ENCODE data around the gene DSG3. TPM values are rescaled to one million over a fixed set of nuclear protein-coding genes. Genes with fewer than 3 reads are reported as not detected.

Gene DSG3
- total and polyA plus RNA-seq, 2 of the 8 experiments (the other 6 are each of a cell fraction or from before 2014, with no cell fraction given): 0.03 to 0.07 TPM

- TF ChIP-seq CBX5 (IDR thresholded peaks at IDR 0.05; ENCODE audit: low read depth, low read length): no peak
- no peak for TF ChIP-seq EGR1 (IDR thresholded peaks at IDR 0.05; ENCODE audit: borderline replicate concordance, low read depth, low read length)
- TF ChIP-seq RNF2 (IDR thresholded peaks at IDR 0.05; ENCODE audit: borderline replicate concordance, low read depth, low read length, missing control alignments, poor library complexity, severe bottlenecking): no peak
- no peak for TF ChIP-seq CREB1 (IDR thresholded peaks at IDR 0.05)
- TF ChIP-seq YY1 (IDR thresholded peaks at IDR 0.05; ENCODE audit: low read depth, low read length): no peak
- no peak for TF ChIP-seq CHD1 (IDR thresholded peaks at IDR 0.05; ENCODE audit: low read depth, low read length)
- no peak for TF ChIP-seq KDM5A (IDR thresholded peaks at IDR 0.05; ENCODE audit: low read length)
- no peak for TF ChIP-seq MAX (IDR thresholded peaks at IDR 0.05)
- no peak for TF ChIP-seq FOSL1 (IDR thresholded peaks at IDR 0.05; ENCODE audit: insufficient read depth, low read depth, low read length)
- TF ChIP-seq TCF12 (IDR thresholded peaks at IDR 0.05; ENCODE audit: low read depth, low read length): no peak
- TF ChIP-seq CBX8 (IDR thresholded peaks at IDR 0.05; ENCODE audit: borderline replicate concordance, low read depth, low read length): no peak
- no peak for TF ChIP-seq SAP30 (IDR thresholded peaks at IDR 0.05; ENCODE audit: insufficient read depth, insufficient replicate concordance, low read length)
- ChIA-PET POLR2A (ENCODE audit: partially characterized antibody) (interaction anchor here (2.1 kb wide), 1 partner anchor 10 kb away, joined by 6 read pairs; no protein-coding TSS in a partner anchor), CTCF (ENCODE audit: partially characterized antibody) (interaction anchor here (0.6 to 2.7 kb wide), 11 partner anchors 9 to 510 kb away, joined by 3 to 12 read pairs (median 3); no protein-coding TSS in a partner anchor)
- Histone ChIP-seq H2BK12ac (ENCODE audit: low read depth, low read length) (no peak overlapping the region), H3K9ac (replicated peaks in 1 of 4; ENCODE audit: extremely low read depth in 1 of 4, low read depth in 3 of 4, low read length in 3 of 4) (no peak overlapping the region), H3K27me3 (replicated peaks in 1 of 4; ENCODE audit: control insufficient read depth in 3 of 4, extremely low read depth in 1 of 4, insufficient read depth in 3 of 4, low read length in 3 of 4) (no peaks in the 10 kb centered on the region), H2BK5ac (ENCODE audit: low read depth, low read length) (no peak overlapping the region), H3K4me3 (ENCODE audit: extremely low read depth in 1 of 4, insufficient read depth in 2 of 4, low read depth in 3 of 4, low read length in 4 of 4) (no peak overlapping the region), H4K20me1 (replicated peaks in 1 of 2; ENCODE audit: control insufficient read depth in 1 of 2, insufficient read depth in 2 of 2, low read length in 2 of 2) (peaks cover 3 to 6% of the 10 kb centered on the region in 2 experiments), H2BK15ac (ENCODE audit: low read length) (no peak overlapping the region), H3K36me3 (ENCODE audit: control insufficient read depth in 2 of 4, insufficient read depth in 4 of 4, low read length in 3 of 4) (peaks cover 0 to 3% (median 0%) of the 10 kb centered on the region in 4 experiments; a peak in 2 of 8 replicates), H3K23ac (ENCODE audit: insufficient read length) (no peak overlapping the region), H4K5ac (ENCODE audit: insufficient read length, low read depth, low read length) (no peak overlapping the region), H3K79me2 (ENCODE audit: control insufficient read depth in 1 of 2, insufficient read depth in 2 of 2, low read length in 2 of 2) (peaks cover 2 to 91% of the 10 kb centered on the region in 2 experiments; a peak in 3 of 4 replicates), H3K9me3 (ENCODE audit: insufficient read depth in 2 of 2, low read depth in 1 of 2, low read length in 1 of 2) (no peaks in the 10 kb centered on the region), H2BK20ac (ENCODE audit: low read length) (no peak overlapping the region), H3K23me2 (ENCODE audit: low read depth, low read length) (no peaks in the 10 kb centered on the region; the same call in 1 of the 2 replicates), H2AFZ (ENCODE audit: low read length) (no peak overlapping the region), H2BK120ac (replicated peaks; ENCODE audit: low read depth, low read length) (no peak overlapping the region), H3K27ac (ENCODE audit: low read depth, low read length) (no peak overlapping the region), H4K8ac (ENCODE audit: extremely low read depth, insufficient read depth, low read length) (no peak overlapping the region), H3K4me2 (ENCODE audit: insufficient read depth in 1 of 2, low read depth in 2 of 2, low read length in 2 of 2) (no peak overlapping the region), H2AK5ac (ENCODE audit: low read depth, low read length) (no peak overlapping the region), H3K56ac (replicated peaks; ENCODE audit: insufficient read length, low read depth, low read length) (no peak overlapping the region), H3K14ac (ENCODE audit: insufficient read length) (no peak overlapping the region), H4K91ac (replicated peaks; ENCODE audit: insufficient read length, low read length) (no peak overlapping the region), H3K18ac (ENCODE audit: extremely low read depth, low read length) (no peak overlapping the region), H3K79me1 (ENCODE audit: low read depth, low read length) (peaks cover 15% of the 10 kb centered on the region), H3K4me1 (replicated peaks in 1 of 4; ENCODE audit: control insufficient read depth in 3 of 4, insufficient read depth in 4 of 4, low read length in 3 of 4) (peaks cover 0 to 8% (median 4%) of the 10 kb centered on the region in 4 experiments; a peak in 4 of 7 replicates), H3K4ac (replicated peaks; ENCODE audit: insufficient read length, low read depth, low read length) (no peak overlapping the region)
- DNase-seq (ENCODE audit: low read depth in 1 of 2, low spot score in 2 of 2) (no peak), FAIRE-seq (no peak)
Observed at GRCh38 chr18:31510319-31510718, 62.8 kb downstream of the DSG3 start.

Data from H1 (cell line).